ELF-1 (cell line): Measurements from ENCODE around the gene KRTAP12-2.
A peak's percentile ranks its signal among the peaks of the same experiment; 100 is the strongest.

Experiments
- DNase-seq: peaks from one replicate; pipeline ENCODE4 v3.0.0-alpha.2; 2016; ENCODE audit warnings: low read depth, low spot score

Gene KRTAP12-2

DNA sequence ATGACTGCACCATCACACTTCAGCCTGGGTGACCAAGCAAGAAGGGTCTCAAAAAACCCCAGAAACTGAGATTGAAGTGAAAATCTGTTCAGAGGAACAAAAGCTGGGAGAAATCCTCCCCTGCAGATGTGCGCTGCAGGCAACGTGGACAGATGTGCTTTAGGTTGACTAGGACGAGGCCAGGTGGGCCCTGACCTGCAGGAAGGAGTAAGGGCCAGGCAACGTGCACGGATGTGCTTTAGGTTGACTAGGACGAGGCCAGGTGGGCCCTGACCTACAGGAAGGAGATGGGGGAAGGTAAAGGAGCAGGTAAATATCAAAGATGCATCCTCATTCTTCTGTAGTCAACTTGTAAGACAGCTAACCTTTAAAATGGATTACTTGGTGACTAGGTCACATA, 17.8 kb upstream of the KRTAP12-2 start:
- no peak for DNase-seq

DNA sequence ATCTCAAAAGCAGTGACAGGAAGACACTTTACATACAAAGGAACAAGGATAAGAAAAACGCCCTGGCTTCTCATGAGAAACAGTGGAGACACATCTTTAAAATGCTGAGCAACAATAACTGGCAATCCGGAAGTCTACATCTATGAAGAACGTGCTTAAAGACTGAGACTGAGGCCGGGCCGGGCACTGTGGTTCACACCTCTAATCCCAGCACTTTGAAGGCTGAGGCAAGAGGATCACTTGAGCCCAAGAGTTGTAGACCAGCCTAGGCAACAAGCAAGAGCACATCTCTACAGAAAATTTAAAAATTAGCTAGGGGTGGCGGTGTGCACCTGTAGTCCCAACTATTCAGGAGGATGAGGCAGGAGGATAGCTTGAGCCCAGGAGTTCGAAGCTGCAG, 17.4 kb upstream of the KRTAP12-2 start:
- DNase-seq, result no peak

DNA sequence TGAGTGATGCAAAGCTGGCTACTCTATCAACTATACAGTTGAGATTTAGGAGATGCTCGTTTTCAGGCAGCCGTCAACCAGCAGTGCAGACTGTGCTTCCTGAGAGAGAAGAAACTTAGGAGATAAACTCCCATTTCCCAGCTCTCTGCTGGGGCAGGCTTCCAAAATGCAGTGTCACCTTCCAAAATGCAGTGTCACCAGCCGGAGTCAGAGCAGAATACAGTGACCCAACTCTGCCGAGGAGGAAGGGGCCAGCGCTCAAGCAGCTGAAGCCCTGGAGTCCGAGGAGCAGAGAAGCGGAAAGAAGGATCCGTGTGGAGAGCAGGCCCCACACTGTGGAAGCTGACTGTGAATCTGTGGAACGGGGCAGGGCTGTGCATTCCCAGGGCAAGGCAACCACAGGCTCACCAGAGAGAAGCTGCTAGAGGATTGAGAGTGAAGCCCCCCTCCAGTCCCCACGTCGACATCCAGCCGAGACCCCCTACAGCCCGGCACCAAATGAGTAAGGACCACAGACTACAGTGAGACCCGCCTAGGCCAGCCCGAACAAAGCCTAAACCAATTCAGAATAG, 15.9 kb upstream of the KRTAP12-2 start:
- DNase-seq, result no peak

DNA sequence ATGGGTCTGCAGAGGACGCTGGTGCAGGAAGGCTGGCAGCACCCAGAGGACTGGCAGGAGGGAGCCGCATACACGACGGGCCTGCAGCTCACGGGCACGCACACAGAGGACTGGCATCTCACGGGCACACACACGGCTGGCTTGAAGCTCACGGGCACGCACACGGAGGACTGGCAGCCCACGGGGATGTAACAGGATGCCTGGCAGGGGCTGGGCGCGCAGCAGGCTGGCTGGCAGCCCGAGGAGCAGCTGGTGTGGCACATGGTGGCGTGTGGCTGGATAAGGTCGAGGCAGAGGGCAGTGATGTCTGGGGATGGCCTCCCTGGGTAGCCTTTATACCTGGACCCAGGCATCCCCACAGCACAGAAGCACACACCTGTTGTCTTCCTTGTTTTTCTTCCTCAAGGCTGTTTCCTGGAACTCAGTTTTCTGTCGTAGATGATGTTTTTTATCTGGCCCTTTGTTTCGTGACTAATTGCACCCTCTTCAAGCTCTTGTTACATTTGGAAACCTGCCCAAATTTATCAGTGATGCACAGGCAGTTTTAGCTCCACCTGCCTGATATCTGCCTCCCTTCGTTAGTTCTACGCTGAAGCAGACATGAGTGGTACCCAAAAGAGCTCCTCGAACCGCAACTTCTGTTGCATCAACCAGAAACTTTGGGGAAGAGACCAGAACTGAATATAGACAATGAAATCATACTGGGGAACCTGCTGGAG, 15.3 kb upstream of the KRTAP12-2 start, which contains the start of gene KRTAP12-1:
KRTAP12-1 (minus strand) TSS at position 303 of the 719 bp plus-strand sequence; CDS start at position 263, 40 bp downstream.
- DNase-seq, result no peak

DNA sequence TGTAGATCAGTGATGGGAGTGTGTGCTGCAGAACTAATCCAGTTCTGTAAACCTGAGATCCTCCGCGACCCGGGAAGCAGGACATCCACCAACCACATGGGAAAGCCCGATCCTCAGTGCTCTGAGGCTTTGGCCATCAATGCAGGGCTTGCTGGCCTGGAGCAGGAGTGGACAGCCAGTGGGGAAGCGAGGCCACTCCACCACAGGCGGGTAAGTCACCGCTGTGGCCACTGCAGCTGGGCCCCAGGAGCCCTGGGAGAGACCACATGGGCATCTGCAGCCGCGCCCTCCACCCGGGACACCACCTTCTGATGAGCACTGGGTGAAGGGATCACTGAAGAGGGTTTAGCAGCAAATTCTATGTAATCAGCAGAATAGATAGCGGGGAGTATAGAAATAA, 14.4 kb upstream of the KRTAP12-2 start:
- DNase-seq, result no peak

DNA sequence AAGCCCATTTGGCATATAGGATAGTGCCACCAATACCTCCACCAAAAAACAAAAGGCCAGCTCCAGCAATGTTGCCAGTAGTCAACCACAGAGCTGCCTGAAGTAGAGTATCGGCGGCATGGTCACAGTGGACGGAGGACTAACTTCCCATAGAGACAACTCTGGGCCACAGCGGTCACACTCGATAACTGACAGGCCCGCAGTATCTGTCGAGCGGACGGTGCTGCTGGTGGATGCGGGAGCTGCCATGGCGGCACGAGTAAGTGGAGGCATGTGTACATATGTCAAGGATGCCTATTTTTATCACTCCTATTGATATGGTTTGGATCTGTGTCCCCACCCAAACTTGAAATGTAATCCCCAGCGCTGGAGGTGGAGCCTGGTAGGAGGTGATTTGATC, 11.2 kb upstream of the KRTAP12-2 start:
- no peak for DNase-seq

DNA sequence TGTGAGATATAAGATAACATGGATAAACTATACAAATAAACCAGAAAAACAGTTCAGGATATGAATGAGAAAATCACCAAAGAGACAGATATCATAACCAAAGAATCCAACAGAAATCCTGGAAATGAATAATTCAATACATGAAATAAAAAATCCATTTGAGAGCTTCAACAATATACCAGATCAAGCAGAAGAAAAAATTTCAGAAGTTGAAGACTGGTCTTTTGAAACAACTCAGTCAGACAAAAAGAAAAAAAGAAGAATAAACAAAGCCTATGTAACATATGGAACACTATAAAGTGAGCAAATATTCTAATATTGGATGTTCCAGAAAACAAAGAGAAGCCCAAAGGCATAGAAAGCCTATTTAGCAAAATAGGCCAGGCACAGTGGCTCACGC, 5.2 kb upstream of the KRTAP12-2 start:
- DNase-seq, result no peak

DNA sequence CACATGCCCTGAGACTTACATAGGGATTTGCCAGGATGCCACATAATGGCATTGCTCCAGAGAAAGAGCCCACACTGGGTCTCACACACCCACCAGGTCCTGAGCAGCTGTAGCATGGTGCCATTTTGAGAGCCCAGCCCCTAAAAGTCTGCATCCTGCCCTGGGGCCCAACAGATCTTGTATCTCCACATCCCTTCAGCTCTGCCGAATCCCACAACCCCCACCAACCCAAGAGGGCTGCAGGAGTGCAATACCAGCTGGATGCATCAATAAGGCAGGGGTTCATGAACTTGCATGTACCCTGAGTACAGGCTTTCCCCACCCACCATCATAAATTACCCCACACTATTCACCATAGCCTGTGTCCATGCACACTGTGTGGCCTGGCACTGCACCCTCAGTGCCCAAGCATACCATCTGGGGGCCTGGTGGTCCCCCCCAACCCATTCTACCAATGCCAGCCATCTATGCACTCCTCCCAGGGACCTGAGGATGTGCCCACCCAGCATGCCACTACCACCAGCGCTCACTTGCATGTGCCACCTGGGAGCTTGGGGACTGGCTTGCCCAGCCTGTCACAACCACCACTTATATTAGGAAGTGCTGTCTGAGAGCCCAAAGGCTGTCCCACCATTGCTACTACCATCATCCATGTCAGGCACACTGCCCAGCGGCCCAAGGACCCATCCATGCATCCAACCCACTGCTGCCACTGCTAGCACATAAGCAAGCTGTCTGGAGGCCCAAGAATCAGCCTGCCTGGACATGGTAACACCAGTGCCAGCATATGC, 4.1 kb upstream of the KRTAP12-2 start:
- DNase-seq, result no peak

DNA sequence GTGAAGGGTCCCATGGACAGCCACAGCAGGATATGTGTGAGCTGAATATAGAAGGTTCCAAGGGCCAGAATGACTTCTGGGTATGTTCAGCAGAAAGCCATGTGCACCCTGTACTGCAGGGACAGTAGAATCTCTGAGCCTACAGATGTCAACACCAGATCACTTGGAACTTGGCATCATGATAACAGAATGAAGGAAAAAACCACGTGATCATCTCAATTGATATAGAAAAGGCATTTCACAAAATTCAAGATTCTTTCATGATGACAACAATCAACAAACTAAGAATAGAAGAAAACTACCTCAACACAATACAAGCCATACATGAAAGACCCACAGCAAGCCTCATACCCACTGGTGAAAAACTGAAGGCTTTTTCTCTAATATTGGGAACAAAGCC, 885 bp upstream of the KRTAP12-2 start:
- DNase-seq, result no peak

DNA sequence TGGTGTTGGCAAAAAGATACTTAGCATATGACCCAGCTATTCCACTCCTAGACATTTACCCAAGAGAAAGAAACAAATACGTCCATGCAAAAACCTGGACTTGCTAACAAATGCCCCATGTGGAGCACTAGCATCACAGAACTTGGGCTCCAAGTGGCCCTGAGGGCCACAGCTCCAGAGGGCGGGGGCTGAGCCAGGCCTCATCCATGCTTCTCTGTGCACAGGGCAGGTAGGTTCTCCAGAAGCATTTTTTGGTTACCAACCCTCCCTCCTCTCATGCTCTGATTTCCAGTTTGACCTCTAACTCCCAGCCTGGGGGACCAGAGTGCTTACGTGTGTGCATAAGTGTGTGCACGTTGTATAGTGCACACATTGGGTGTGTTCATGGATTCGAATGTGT, 2.0 kb downstream of the KRTAP12-2 start:
- no peak for DNase-seq

DNA sequence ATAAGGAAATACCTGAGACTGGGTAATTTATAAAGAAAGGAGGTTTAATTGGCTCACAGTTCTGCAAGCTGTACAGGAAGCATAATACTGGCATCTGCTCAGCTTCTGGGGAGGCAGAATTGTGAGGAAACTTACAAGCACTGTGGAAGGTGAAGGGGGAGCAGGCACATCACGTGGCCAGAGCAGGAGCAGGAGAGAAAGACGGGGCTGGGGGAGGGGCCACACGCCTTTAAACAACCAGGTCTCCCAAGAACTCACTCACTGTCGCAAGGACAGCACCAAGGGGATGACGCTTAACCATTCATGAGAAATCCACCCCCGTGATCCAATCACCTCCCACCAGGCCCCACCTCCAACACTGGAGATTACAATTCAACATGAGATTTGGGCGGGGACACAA, 5.2 kb downstream of the KRTAP12-2 start:
- peak; percentile 30 for DNase-seq

DNA sequence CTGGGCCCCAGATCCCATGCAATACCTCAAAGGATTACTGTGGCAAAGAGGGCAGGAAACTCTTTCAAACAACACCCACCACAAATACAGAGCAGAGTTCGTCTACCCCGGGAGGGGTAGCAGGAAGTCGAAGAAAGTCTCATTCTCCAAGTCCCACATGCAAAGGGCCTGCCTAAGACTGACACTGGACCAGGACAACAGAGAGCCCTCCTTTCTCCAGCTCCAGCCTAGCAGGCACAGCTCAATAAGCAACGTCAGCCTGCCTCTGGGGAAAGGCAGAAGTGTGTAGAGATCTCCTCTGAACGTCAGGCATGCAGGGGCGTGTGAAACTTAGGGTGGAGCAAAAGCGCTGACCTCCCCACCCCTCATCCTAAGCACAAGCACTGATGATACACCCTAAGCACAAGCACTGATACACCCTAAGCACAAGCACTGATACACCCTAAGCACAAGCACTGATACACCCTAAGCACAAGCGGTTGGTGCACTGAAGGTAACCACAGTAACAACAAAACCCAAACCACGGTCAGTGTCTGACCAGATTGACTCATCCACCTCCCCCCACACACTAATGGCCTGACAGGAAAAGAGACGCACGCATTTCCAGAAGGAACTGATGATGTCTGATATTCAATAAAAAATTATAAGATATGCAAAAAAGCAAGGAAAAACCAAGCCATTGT, 7.7 kb downstream of the KRTAP12-2 start:
- DNase-seq, result no peak

DNA sequence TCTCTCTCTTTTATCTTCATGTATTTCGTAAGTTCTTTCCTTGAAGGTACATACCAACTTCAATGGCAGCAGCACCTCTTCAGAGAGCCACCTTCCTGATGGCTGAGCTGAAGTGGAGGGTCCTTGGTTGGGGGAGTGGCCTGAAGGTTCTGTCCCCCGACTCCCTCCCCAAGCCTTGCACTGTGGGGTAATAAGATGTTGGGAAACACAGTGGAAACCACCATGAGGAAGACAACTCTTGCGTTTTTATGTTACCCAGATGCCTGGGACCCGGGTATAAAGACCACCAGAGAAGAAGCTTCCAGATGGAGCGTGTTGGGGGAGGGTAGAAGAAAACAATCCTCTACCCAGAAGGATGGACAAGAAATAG, 8.2 kb downstream of the KRTAP12-2 start:
- DNase-seq, result no peak

DNA sequence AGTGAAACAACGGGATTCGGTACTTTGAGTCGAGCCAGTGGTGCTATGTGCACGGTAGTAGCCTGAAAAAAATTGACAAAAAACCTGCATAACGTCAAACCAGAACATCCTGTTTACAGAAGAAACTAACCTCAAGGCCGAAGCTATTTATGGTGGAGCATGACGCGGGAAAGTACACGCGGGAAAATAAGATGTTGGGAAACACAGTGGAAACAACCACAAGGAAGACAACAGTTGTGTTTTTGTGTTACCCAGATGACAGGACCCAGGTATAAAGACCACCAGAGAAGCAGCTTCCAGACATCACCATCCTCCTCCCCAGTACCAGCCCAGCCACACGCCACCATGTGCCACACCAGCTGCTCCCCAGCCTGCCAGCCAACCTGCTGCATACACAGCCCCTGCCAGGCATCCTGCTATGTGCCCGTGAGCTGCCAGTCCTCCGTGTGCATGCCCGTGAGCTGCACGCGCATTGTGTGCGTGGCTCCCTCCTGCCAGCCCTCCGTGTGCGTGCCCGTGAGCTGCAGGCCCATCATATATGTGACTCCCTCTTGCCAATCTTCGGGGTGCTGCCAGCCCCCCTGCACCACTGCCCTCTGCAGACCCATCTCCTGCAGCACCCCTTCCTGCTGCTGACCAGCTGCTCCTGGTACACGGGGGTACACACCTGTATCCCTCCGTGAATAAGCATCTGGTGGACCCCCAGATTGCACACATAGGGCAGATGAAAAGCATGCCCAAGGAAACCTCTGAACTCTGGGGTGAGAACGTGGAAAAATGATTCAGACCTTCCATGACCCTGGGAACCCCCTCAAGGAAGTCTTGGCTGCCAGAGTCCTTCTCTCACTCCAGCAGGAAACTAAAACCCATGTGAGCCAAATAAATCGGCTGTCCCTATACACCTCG, 8.8 kb downstream of the KRTAP12-2 start, which contains the start of gene KRTAP12-3:
KRTAP12-3 (plus strand) TSS at position 298 of the 906 bp plus-strand sequence; CDS start at position 346, 48 bp downstream.
- no peak for DNase-seq

DNA sequence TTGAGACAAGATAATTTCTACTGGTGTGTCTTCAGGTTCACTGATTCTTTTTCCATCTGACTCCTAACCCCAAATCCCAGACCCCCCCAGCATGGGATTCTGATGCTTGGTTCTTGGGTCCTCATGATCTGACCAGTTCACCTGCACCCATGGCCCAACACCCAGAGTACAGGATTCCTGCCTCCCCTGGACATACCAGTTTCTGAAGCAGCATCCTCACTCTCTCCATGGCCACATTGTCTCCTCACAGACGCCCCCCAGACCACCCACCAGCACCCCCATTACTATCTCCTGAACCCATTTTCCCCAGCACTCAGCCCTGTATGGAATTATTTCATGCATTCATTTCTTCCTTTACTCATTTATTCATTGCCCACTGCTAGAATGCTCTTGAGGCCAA, 9.9 kb downstream of the KRTAP12-2 start:
- no peak for DNase-seq

DNA sequence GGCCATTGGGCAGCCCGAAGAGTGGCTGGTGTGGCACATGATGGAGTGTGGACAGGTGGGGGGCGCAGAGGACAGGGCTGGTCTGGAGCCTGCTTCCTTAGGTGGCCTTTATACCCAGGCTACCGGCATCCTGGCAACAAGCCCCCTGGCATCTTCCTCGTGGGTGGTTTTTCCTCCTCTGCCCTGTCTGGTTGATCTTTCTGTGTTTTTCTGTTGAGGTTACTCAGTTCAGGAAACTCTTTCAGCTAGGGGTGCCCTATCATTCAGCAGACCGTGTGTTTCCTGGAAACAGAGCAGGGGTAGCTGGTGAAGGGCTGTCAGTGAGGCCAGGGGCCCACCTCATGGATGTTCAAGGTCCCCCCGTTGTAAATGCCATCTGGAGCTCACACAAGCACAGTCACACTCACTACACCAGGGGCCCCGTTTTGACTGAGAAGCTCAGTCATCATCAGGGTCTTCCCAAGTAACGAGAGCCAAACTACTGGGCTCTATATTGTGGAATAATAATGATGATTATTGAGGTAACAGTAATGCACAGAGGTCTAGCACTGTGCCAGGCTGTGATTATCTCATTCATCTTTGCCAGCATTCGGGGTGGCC, 12.1 kb downstream of the KRTAP12-2 start, which contains the start of gene KRTAP12-4:
KRTAP12-4 (minus strand) TSS at position 84 of the 600 bp plus-strand sequence; CDS start at position 39, 45 bp downstream.
- no peak for DNase-seq

DNA sequence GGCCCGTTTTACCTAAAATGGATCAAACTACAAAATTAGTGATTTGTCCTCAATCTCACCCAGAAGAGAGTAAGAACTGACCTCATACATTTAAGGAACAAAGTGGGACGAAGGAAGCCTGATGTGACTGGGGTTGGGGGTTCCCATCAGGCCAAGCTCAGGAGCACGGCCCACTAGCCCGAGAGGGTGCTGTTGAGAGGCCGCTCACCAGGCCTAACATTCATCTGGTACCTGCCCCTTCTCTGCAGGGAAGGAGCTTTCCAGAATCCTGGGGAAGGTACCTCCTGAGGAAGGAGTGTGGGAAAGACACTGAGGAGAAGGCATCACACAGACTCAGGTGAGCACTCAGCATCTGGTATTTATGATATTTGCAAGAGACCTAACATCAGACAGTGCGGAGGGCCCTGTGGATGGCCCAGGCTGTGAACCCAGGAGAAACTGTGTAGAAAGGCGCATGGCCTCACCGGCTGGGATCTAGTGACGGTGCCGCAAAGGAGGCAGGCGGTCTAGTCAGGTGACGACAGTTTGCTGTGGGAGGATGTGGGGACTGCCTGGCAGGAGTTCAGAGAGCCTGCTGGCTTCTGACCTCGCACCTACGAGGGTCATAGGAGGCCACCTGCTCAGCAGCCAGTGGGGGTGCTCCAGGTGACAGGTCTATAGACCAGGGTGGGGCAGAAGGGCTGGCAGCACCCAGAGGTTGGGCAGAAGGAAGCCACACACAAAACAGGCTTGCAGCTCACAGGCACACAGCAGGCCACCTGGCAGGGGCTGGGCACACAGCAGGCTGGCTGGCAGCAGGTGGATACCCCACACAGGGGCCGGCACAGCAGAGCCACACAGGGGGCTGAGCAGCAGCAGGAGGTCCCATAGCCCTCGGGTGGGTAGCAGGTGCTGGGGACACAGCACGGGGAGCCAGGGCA, 12.8 kb downstream of the KRTAP12-2 start:
- no peak for DNase-seq

DNA sequence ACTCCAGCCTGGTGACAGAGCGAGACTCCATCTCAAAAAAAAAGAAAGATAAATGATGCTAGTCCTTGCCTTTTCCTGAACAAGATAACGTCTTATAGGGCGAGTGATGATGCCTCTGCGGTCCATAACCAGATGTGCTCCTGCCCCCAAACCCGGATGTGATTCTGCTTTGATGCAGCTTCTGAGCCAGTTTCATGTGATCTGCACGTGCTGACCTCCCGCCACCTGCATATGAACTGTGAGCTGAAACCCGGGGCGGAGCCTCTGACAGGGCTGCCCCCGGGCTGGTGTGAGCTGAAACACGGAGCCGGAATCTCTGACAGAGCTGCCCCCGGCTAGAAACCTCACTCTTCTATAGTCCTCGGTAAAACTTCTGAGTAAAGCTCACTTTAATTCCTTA, 13.6 kb downstream of the KRTAP12-2 start:
- DNase-seq, result peak; percentile 27

DNA sequence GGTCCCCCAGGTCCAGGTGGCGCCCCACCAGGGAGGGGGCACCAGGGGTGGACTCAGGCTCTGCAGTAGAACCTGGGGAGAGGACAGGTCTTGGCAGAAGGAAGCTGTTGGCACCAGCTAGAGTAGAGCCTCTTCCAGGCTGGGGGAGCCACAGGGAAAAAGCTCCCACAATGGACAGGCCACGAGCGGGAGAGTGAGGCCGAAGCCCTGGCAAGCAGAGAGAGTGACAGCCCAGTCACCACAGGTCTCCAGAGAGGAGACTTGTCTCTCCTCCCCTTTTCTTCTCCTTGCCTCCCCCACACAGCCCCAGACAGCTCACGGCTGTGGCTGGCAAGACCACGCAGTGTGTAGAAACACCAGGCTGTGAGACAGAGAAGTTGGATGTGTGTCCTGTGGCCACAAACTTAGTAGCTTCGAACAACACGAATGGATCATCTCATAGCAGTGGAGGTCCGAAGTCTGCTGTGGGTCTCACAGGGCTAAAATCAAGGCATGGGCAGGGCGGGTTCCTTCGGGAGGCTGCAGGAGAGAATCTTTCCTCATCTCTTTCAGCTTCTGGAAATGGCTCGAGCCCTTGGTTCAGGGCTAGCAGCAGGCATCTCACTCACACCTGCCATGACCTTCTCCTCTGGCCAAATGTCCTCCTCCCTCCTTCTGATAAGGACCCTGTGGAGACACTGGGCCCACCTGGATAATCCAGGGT, 15.6 kb downstream of the KRTAP12-2 start:
- no peak for DNase-seq
